Measurements from ENCODE around the gene SQOR.

SQOR gene

DNA sequence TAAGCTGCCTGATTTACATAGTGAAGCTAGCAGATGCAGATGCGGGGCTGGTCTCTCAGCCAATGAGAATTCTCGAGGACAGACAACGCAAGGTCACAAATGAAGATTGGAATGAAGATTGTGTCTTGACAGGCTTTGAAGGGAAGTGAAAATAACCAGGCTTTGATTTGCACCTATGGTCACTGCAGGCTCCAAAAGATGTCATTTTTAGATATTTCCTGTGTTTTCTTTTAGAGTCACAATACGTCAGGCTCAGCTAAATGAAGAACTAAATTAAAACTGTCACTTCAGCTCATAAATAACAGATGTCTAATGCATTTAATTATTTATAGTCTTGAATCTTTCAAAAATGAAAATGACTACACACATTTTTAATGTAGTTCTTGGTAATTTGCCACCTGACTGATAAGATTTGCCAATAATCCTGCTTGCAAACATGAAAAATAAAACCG, 99.5 kb downstream of the SQOR start:
- H3K4me2 ChIP-seq (ENCODE audit: low read length), result peak overlapping the region; percentile 73

More for the DNA sequence above, 99.5 kb downstream of the SQOR start:
- Histone ChIP-seq H3F3A (ENCODE audit: control insufficient read depth, insufficient read depth) (peaks cover 23% of the 10 kb centered on the region), H3K9me2 (replicated peaks; ENCODE audit: control insufficient read depth, low read length) (no peaks in the 10 kb centered on the region), H3K9me3 (ENCODE audit: control insufficient read depth, insufficient read depth, low read length) (peaks cover 10% of the 10 kb centered on the region; the same call in 1 of the 2 replicates), H3K4me1 (ENCODE audit: control insufficient read depth, low read length) (peaks cover 97% of the 10 kb centered on the region), H3K27me3 (ENCODE audit: control insufficient read depth, low read length) (no peaks in the 10 kb centered on the region), H3K79me2 (ENCODE audit: control insufficient read depth, low read length) (peaks cover 3% of the 10 kb centered on the region; the same call in 1 of the 2 replicates), H3K4me3 (ENCODE audit: low read length) (peak overlapping the region; percentile 57), H3K36me3 (ENCODE audit: control insufficient read depth, low read length) (peaks cover 47% of the 10 kb centered on the region), H3K27ac (ENCODE audit: low read depth, low read length) (peak overlapping the region; percentile 99), H4K20me1 (ENCODE audit: control insufficient read depth, insufficient read depth, low read depth, low read length) (no peaks in the 10 kb centered on the region)
- TF ChIP-seq, protein P1, sequence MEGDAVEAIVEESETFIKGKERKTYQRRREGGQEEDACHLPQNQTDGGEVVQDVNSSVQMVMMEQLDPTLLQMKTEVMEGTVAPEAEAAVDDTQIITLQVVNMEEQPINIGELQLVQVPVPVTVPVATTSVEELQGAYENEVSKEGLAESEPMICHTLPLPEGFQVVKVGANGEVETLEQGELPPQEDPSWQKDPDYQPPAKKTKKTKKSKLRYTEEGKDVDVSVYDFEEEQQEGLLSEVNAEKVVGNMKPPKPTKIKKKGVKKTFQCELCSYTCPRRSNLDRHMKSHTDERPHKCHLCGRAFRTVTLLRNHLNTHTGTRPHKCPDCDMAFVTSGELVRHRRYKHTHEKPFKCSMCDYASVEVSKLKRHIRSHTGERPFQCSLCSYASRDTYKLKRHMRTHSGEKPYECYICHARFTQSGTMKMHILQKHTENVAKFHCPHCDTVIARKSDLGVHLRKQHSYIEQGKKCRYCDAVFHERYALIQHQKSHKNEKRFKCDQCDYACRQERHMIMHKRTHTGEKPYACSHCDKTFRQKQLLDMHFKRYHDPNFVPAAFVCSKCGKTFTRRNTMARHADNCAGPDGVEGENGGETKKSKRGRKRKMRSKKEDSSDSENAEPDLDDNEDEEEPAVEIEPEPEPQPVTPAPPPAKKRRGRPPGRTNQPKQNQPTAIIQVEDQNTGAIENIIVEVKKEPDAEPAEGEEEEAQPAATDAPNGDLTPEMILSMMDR (IDR thresholded peaks at IDR 0.05; ENCODE audit: low read depth, low read length, poor library complexity, severe bottlenecking), result no peak
- TF ChIP-seq EZH2phosphoT487 (IDR thresholded peaks at IDR 0.05; ENCODE audit: borderline replicate concordance, low read length), result no peak
